ENCODE data around the gene AKT2. TPM values are rescaled to one million over a fixed set of nuclear protein-coding genes. Genes with fewer than 3 reads are reported as not detected.

AKT2 gene
- total RNA-seq, 1 experiment from 2014 or later: 141 TPM

DNA sequence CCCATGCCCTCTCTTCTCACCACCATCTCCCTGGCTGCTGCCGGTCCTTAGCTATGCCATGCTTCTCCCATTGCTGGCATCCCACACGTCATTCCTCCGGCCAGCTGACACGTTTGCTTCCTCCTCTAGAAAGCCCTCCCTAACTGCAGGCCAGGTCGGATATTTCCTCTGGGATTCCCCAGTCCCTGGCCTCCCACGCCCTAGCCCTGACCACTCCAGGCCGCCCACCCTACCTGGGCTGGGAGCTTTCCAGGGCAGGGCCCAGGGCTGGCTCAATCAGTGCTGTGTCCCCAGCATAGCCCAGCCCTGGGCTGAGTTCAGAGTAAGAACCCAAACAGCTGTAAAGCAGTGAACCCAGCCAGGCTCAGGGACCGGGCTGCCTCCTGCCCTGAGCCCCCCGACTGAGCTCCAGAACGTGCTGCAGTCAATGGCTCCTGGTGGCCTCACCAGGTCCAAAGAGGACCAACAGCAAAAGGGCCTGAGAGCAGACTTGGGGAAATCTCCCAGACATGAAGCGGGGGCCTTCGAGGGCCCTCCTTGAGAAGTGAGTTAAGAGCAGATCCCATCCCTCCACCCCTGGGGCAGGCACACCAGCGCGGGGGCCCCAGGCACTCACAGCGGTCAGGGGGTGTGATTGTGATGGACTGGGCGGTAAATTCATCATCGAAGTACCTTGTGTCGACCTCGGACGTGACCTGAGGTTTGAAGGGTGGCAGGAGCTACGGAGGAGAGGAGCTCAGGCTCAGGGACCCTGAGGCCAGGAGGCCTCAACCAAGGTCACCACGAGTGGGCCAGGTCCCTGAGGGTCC is 50.5 kb downstream of the AKT2 start:
- H3K9me3 ChIP-seq (ENCODE audit: control insufficient read depth in 1 of 2, insufficient read depth in 1 of 2, low read depth in 1 of 2, low read length in 2 of 2): no peaks in the 10 kb centered on the region
- ChIA-PET CTCF (interaction anchor here (1.2 kb wide), 1 partner anchor 94 kb away, joined by 4 read pairs; no protein-coding TSS in a partner anchor), POLR2A (no interaction called here), RAD21 (ENCODE audit: low non-redundant PET in 1 of 2, low total read pairs in 2 of 2, uncharacterized antibody in 2 of 2, unreplicated experiment in 2 of 2) (no interaction called here)
- no peak for TF ChIP-seq EGR1 (IDR thresholded peaks at IDR 0.05; ENCODE audit: low read depth)
- TF ChIP-seq ELF1 (IDR thresholded peaks at IDR 0.05; ENCODE audit: borderline replicate concordance, low read depth): no peak
- TF ChIP-seq SIN3A (IDR thresholded peaks at IDR 0.05; ENCODE audit: low read depth): no peak
- TF ChIP-seq YY1 (IDR thresholded peaks at IDR 0.05; ENCODE audit: extremely low read depth, insufficient replicate concordance, low read depth, low read length): no peak
- TF ChIP-seq, protein P1, sequence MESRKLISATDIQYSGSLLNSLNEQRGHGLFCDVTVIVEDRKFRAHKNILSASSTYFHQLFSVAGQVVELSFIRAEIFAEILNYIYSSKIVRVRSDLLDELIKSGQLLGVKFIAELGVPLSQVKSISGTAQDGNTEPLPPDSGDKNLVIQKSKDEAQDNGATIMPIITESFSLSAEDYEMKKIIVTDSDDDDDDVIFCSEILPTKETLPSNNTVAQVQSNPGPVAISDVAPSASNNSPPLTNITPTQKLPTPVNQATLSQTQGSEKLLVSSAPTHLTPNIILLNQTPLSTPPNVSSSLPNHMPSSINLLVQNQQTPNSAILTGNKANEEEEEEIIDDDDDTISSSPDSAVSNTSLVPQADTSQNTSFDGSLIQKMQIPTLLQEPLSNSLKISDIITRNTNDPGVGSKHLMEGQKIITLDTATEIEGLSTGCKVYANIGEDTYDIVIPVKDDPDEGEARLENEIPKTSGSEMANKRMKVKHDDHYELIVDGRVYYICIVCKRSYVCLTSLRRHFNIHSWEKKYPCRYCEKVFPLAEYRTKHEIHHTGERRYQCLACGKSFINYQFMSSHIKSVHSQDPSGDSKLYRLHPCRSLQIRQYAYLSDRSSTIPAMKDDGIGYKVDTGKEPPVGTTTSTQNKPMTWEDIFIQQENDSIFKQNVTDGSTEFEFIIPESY (IDR thresholded peaks at IDR 0.05; ENCODE audit: extremely low read depth, insufficient replicate concordance, low read length): no peak
- no peak for TF ChIP-seq SRF (IDR thresholded peaks at IDR 0.05; ENCODE audit: low read depth)
- no peak for TF ChIP-seq POLR2AphosphoS5 (IDR thresholded peaks at IDR 0.05; ENCODE audit: low read depth, low read length)
- TF ChIP-seq ZNF274 (IDR thresholded peaks at IDR 0.05; ENCODE audit: low read depth, low read length): no peak
- no peak for TF ChIP-seq TCF7L2 (IDR thresholded peaks at IDR 0.05; ENCODE audit: borderline replicate concordance, extremely low read depth, insufficient read depth, insufficient read length)
- TF ChIP-seq ZFX (IDR thresholded peaks at IDR 0.05): no peak
- TF ChIP-seq, protein P2, sequence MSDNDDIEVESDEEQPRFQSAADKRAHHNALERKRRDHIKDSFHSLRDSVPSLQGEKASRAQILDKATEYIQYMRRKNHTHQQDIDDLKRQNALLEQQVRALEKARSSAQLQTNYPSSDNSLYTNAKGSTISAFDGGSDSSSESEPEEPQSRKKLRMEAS (IDR thresholded peaks at IDR 0.05): no peak
- no peak for TF ChIP-seq POLR2A (IDR thresholded peaks at IDR 0.05; ENCODE audit: borderline replicate concordance, extremely low read depth, insufficient read depth, insufficient read length)
- no peak for TF ChIP-seq EZH2 (IDR thresholded peaks at IDR 0.05)
- TF ChIP-seq CEBPB (IDR thresholded peaks at IDR 0.05; ENCODE audit: low read depth): no peak
- no peak for TF ChIP-seq FOSL1 (IDR thresholded peaks at IDR 0.05; ENCODE audit: low read depth)
- no peak for TF ChIP-seq EZH2phosphoT487 (IDR thresholded peaks at IDR 0.05; ENCODE audit: borderline replicate concordance)
- no peak for TF ChIP-seq RAD21 (IDR thresholded peaks at IDR 0.05; ENCODE audit: low read depth)
- TF ChIP-seq SP1 (IDR thresholded peaks at IDR 0.05; ENCODE audit: low read depth): no peak
- no peak overlapping the region for H2AFZ ChIP-seq (ENCODE audit: low read depth, low read length, poor library complexity, severe bottlenecking)
- ATAC-seq (no peak), DNase-seq (ENCODE audit: low read depth, low spot score) (no peak)
- no peak overlapping the region for H3K4me3 ChIP-seq (replicated peaks in 1 of 2; ENCODE audit: low read depth in 1 of 2, low read length in 2 of 2)
- no peaks in the 10 kb centered on the region for H3K79me2 ChIP-seq (ENCODE audit: insufficient read depth, low read length)
- no peak overlapping the region for H3K4me2 ChIP-seq (ENCODE audit: low read length)
- no peaks in the 10 kb centered on the region for H3K27me3 ChIP-seq (ENCODE audit: insufficient read depth, low read length)
- intact Hi-C loops (cut with micrococcal nuclease): no loop called here
- no peaks in the 10 kb centered on the region for H3K9me2 ChIP-seq (ENCODE audit: insufficient read depth)
- H4K20me1 ChIP-seq (ENCODE audit: insufficient read depth): no peaks in the 10 kb centered on the region
- H3K9ac ChIP-seq (ENCODE audit: low read length): no peak overlapping the region
- no TSS peak for BruUV-seq (replicated peaks)
- peaks cover 26 to 38% of the 10 kb centered on the region in 2 experiments for H3K4me1 ChIP-seq (ENCODE audit: control insufficient read depth in 1 of 2, insufficient read depth in 2 of 2, low read length in 2 of 2)
- H3K27ac ChIP-seq (ENCODE audit: low read depth, low read length): no peak overlapping the region; the same call in 1 of the 2 replicates
- peaks cover 2 to 6% of the 10 kb centered on the region in 2 experiments; a peak in 3 of 4 replicates for H3K36me3 ChIP-seq (ENCODE audit: control insufficient read depth in 1 of 2, insufficient read depth in 2 of 2, low read length in 2 of 2)
